Right lobe of liver (tissue), 4 donors: ENCODE results near the gene CACNA2D3.

Experiments
- CTCF ChIP-seq, 4 donors: fragments of 200-600 bp in 3 of 4; fragments of 450-650 bp in 1 of 4; IDR thresholded peaks; one replicate each; pipeline versions ENCODE4 v1.5.1 to v1.8.0; 2016 to 2022; ENCODE audit warnings: antibody characterized with exemption in 4 of 4, mild to moderate bottlenecking in 2 of 4
- POLR2A ChIP-seq: fragments of 450-650 bp; IDR thresholded peaks from one replicate; pipeline ENCODE4 v1.6.1; 2017; ENCODE audit warnings: antibody characterized with exemption, mild to moderate bottlenecking
- donor health status: DM: no; HTN: no; CAD: no.
- donor health status: DM: no; HTN: no; CAD: no.
- donor health status: DM: no; HTN: yes; CAD: no.

GRCh38 chr3:54889731-54890130, 767.4 kb downstream of the CACNA2D3 start:
- TF ChIP-seq POLR2A, result no peak
- no peak for TF ChIP-seq CTCF (IDR thresholded peaks at IDR 0.05)
